Mesendoderm (in vitro differentiated cells): ENCODE measurements around the gene SIVA1.

Experiments
- DNase-seq: peaks from one replicate; pipeline ENCODE4 v3.0.0; 2013
- H2AK5ac ChIP-seq: 2 replicates; pipeline ENCODE4 v1.6.1; 2013; ENCODE audit warnings: low read length, inconsistent platforms
- H2BK120ac ChIP-seq: 2 replicates; pipeline ENCODE4 v1.6.1; 2013; ENCODE audit warnings: low read depth, mild to moderate bottlenecking, low read length, moderate library complexity, mixed read lengths
- H2BK15ac ChIP-seq: replicated peaks from 2 replicates; pipeline ENCODE4 v1.6.1; 2013; ENCODE audit warnings: low read depth, mild to moderate bottlenecking, moderate library complexity
- H2BK5ac ChIP-seq: 2 replicates; pipeline ENCODE4 v1.6.1; 2013; ENCODE audit warnings: low read length, inconsistent platforms
- H3K18ac ChIP-seq: 2 replicates; pipeline ENCODE4 v1.6.1; 2013; ENCODE audit warnings: mild to moderate bottlenecking, low read length, mixed read lengths
- H3K23ac ChIP-seq: one replicate; pipeline ENCODE4 v1.6.1; 2013; ENCODE audit warnings: low read length
- H3K27ac ChIP-seq: 2 replicates; pipeline ENCODE4 v1.5.1; 2013; ENCODE audit warnings: low read depth, mild to moderate bottlenecking, inconsistent platforms, low read length, moderate library complexity
- H3K27me3 ChIP-seq: 2 replicates; pipeline ENCODE4 v1.6.1; 2013; ENCODE audit warnings: low read length, control low read depth, mild to moderate bottlenecking, inconsistent platforms; ENCODE audit not compliant: insufficient read depth, poor library complexity
- H3K36me3 ChIP-seq: 2 replicates; pipeline ENCODE4 v1.6.1; 2013; ENCODE audit warnings: low read length, inconsistent platforms; ENCODE audit not compliant: control insufficient read depth, insufficient read depth
- H3K4ac ChIP-seq: one replicate; pipeline ENCODE4 v1.6.1; 2013; ENCODE audit warnings: low read depth, mild to moderate bottlenecking, low read length, moderate library complexity
- H3K4me1 ChIP-seq: 2 replicates; pipeline ENCODE4 v1.6.1; 2013; ENCODE audit warnings: low read depth, low read length, inconsistent platforms; ENCODE audit not compliant: control insufficient read depth
- H3K4me2 ChIP-seq: 2 replicates; pipeline ENCODE4 v1.6.1; 2013; ENCODE audit warnings: low read length
- H3K4me3 ChIP-seq: 2 replicates; pipeline ENCODE4 v1.5.1; 2013; ENCODE audit warnings: mild to moderate bottlenecking, low read length
- H3K56ac ChIP-seq: one replicate; pipeline ENCODE4 v1.6.1; 2013; ENCODE audit warnings: low read length
- H3K79me1 ChIP-seq: 2 replicates; pipeline ENCODE4 v1.6.1; 2013; ENCODE audit warnings: low read length, inconsistent platforms
- H3K79me2 ChIP-seq: 2 replicates; pipeline ENCODE4 v1.6.1; 2013; ENCODE audit warnings: mild to moderate bottlenecking, low read length; ENCODE audit not compliant: control insufficient read depth, insufficient read depth
- H3K9ac ChIP-seq: 2 replicates; pipeline ENCODE4 v1.6.1; 2013; ENCODE audit warnings: low read length, inconsistent platforms
- H4K5ac ChIP-seq: one replicate; pipeline ENCODE4 v1.6.1; 2013; ENCODE audit warnings: low read length
- H4K8ac ChIP-seq: one replicate; pipeline ENCODE4 v1.6.1; 2013; ENCODE audit warnings: low read depth, mild to moderate bottlenecking, control low read depth, low read length, moderate library complexity
- WGBS: extraction: QIAGEN DNeasy Blood & Tissue Kit; methylation state at CpG from one replicate; pipeline ENCODE4 v1.1.7; 2013; ENCODE audit warnings: low lambda C conversion rate, missing lambda C conversion rate; ENCODE audit not compliant: insufficient coverage; ENCODE audit errors: extremely low coverage; 5-methylcytosine and 5-hydroxymethylcytosine counted together

The SIVA1 gene

GRCh38 chr14:104714066-104714465, 38.9 kb upstream of the SIVA1 start:
- Histone ChIP-seq H3K4ac (no peak overlapping the region), H2AK5ac (no peak overlapping the region), H3K4me1 (no peaks in the 10 kb centered on the region), H4K5ac (no peak overlapping the region), H3K23ac (no peak overlapping the region), H2BK120ac (no peak overlapping the region), H3K27ac (no peak overlapping the region), H3K79me1 (no peaks in the 10 kb centered on the region), H3K56ac (no peak overlapping the region), H3K4me3 (no peak overlapping the region), H2BK15ac (no peak overlapping the region), H3K36me3 (peaks cover 3% of the 10 kb centered on the region), H3K9ac (no peak overlapping the region), H3K4me2 (no peak overlapping the region), H2BK5ac (no peak overlapping the region), H3K27me3 (no peaks in the 10 kb centered on the region), H3K79me2 (no peaks in the 10 kb centered on the region), H4K8ac (no peak overlapping the region), H3K18ac (no peak overlapping the region)
- DNase-seq: no peak
- no CpG with 5 or more reads among the region's 16 CpGs for WGBS

DNA sequence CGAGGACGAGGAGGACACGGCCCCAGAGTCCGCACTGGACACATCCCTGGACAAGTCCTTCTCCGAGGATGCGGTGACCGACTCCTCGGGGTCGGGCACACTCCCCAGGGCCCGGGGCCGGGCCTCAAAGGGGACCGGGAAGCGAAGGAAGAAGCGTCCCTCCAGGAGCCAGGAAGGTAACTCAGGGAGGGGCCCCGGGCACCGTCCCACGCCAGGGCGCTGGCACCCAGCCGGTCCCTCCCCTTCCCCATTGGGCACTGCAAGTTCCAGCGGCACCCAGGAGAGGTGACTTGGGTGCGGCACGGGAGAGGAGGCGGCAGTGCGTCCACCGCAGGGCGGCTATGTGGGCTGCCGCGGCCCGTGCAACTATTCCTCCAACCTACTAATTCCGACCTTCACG, 38.3 kb upstream of the SIVA1 start:
- Histone ChIP-seq H3K36me3 (peaks cover 3% of the 10 kb centered on the region), H3K4me3 (no peak overlapping the region)

GRCh38 chr14:104715416-104715815, 37.5 kb upstream of the SIVA1 start:
- WGBS: no CpG with 5 or more reads among the region's 18 CpGs
- no peak overlapping the region for H4K5ac ChIP-seq
- H3K27ac ChIP-seq: no peak overlapping the region
- no peaks in the 10 kb centered on the region for H3K27me3 ChIP-seq
- no peak overlapping the region for H2AK5ac ChIP-seq
- no peaks in the 10 kb centered on the region for H3K4me1 ChIP-seq
- H2BK5ac ChIP-seq: no peak overlapping the region
- no peak overlapping the region for H3K18ac ChIP-seq
- H3K9ac ChIP-seq: no peak overlapping the region
- no peak overlapping the region for H3K23ac ChIP-seq
- no peak overlapping the region for H4K8ac ChIP-seq
- H3K36me3 ChIP-seq: peaks cover 5% of the 10 kb centered on the region
- no peak overlapping the region for H2BK15ac ChIP-seq
- H3K4ac ChIP-seq: no peak overlapping the region
- no peak overlapping the region for H3K4me3 ChIP-seq
- no peak overlapping the region for H3K4me2 ChIP-seq
- H3K79me1 ChIP-seq: no peaks in the 10 kb centered on the region
- no peak overlapping the region for H3K56ac ChIP-seq
- no peak overlapping the region for H2BK120ac ChIP-seq
- H3K79me2 ChIP-seq: no peaks in the 10 kb centered on the region
- no peak for DNase-seq

More for the DNA sequence above, 38.3 kb upstream of the SIVA1 start:
- Histone ChIP-seq H2BK120ac (no peak overlapping the region), H2BK5ac (no peak overlapping the region), H3K4me1 (no peaks in the 10 kb centered on the region), H3K79me1 (no peaks in the 10 kb centered on the region), H3K18ac (no peak overlapping the region), H3K79me2 (no peaks in the 10 kb centered on the region), H3K4me2 (no peak overlapping the region), H3K4ac (no peak overlapping the region), H3K23ac (no peak overlapping the region), H3K27me3 (no peaks in the 10 kb centered on the region), H2AK5ac (no peak overlapping the region), H3K9ac (no peak overlapping the region), H4K8ac (no peak overlapping the region), H2BK15ac (no peak overlapping the region), H3K27ac (no peak overlapping the region), H4K5ac (no peak overlapping the region), H3K56ac (no peak overlapping the region)
- DNase-seq: no peak
- no CpG with 5 or more reads among the region's 31 CpGs for WGBS

DNA sequence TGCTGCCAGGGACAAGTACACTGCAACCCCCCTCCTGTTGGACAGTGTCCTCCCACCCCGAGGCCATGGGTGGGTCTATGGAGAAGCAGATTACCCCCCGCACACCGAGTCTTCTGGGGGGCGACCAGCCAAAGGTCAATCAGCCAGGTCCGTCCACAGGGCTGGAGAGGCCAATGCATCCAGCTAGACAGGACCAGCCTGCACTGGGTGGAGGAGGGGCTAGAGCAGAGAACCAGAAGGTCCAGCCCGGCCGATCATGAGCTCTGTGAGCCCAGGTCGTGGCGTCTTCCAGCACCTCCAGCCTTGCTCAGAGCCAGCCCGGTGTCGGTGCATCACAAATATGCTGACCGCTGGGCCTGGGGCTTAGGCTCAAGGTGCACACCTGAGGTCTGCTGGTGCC, 37.1 kb upstream of the SIVA1 start:
- no peak overlapping the region for H4K8ac ChIP-seq
- no peak overlapping the region for H3K27ac ChIP-seq
- H2AK5ac ChIP-seq: no peak overlapping the region
- no peak overlapping the region for H2BK5ac ChIP-seq
- no peak for DNase-seq
- H3K23ac ChIP-seq: no peak overlapping the region
- H3K9ac ChIP-seq: no peak overlapping the region
- H3K18ac ChIP-seq: no peak overlapping the region
- H3K4me1 ChIP-seq: no peaks in the 10 kb centered on the region
- H3K36me3 ChIP-seq: peaks cover 5% of the 10 kb centered on the region
- no peak overlapping the region for H3K4me2 ChIP-seq
- H3K27me3 ChIP-seq: no peaks in the 10 kb centered on the region
- no peak overlapping the region for H4K5ac ChIP-seq
- no CpG with 5 or more reads among the region's 12 CpGs for WGBS
- no peaks in the 10 kb centered on the region for H3K79me2 ChIP-seq
- no peaks in the 10 kb centered on the region for H3K79me1 ChIP-seq
- H2BK15ac ChIP-seq: no peak overlapping the region
- H3K4ac ChIP-seq: no peak overlapping the region
- H3K4me3 ChIP-seq: no peak overlapping the region
- no peak overlapping the region for H2BK120ac ChIP-seq
- no peak overlapping the region for H3K56ac ChIP-seq

DNA sequence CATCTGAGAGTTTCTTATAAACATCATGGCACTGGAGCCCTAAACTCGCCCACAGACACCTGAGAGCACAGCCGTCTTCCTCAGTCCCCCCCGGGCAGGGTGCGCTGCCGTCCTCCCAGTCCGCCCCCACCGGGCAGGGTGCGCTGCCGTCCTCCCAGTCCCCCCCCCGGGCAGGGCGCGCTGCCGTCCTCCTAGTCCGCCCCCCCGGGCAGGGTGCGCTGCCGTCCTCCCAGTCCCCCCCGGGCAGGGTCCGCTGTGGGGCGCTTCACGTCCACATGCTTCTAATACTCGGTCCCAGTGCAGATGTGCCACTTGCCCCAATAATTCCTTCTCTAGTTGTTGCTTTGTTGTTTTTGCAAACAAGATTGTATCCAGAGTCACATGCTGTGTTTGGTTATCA, 35.8 kb upstream of the SIVA1 start:
- no peak overlapping the region for H2BK15ac ChIP-seq
- H3K18ac ChIP-seq: no peak overlapping the region
- no CpG with 5 or more reads among the region's 22 CpGs for WGBS
- no peak overlapping the region for H3K23ac ChIP-seq
- H3K4me1 ChIP-seq: no peaks in the 10 kb centered on the region
- H3K9ac ChIP-seq: no peak overlapping the region
- no peak overlapping the region for H3K4me3 ChIP-seq
- H4K8ac ChIP-seq: no peak overlapping the region
- no peak overlapping the region for H2BK5ac ChIP-seq
- H3K79me2 ChIP-seq: no peaks in the 10 kb centered on the region
- H3K4ac ChIP-seq: no peak overlapping the region
- H3K27ac ChIP-seq: no peak overlapping the region
- H4K5ac ChIP-seq: no peak overlapping the region
- no peaks in the 10 kb centered on the region for H3K27me3 ChIP-seq
- no peaks in the 10 kb centered on the region for H3K79me1 ChIP-seq
- H2BK120ac ChIP-seq: no peak overlapping the region
- H3K36me3 ChIP-seq: peaks cover 2% of the 10 kb centered on the region
- DNase-seq: no peak
- H3K56ac ChIP-seq: no peak overlapping the region
- H3K4me2 ChIP-seq: no peak overlapping the region
- no peak overlapping the region for H2AK5ac ChIP-seq

GRCh38 chr14:104717646-104718045, 35.3 kb upstream of the SIVA1 start:
- no peak overlapping the region for H3K56ac ChIP-seq
- H2BK5ac ChIP-seq: no peak overlapping the region
- H3K27ac ChIP-seq: no peak overlapping the region

More at GRCh38 chr14:104717646-104718045, 35.3 kb upstream of the SIVA1 start:
- H4K5ac ChIP-seq: no peak overlapping the region
- H4K8ac ChIP-seq: no peak overlapping the region
- H3K79me1 ChIP-seq: no peaks in the 10 kb centered on the region
- no peak overlapping the region for H3K23ac ChIP-seq
- H3K79me2 ChIP-seq: no peaks in the 10 kb centered on the region
- DNase-seq: no peak
- WGBS: no CpG with 5 or more reads among the region's 20 CpGs
- H3K36me3 ChIP-seq: peaks cover 2% of the 10 kb centered on the region
- H3K4me2 ChIP-seq: no peak overlapping the region
- H3K4ac ChIP-seq: no peak overlapping the region
- H3K18ac ChIP-seq: no peak overlapping the region
- H3K4me3 ChIP-seq: no peak overlapping the region
- H2AK5ac ChIP-seq: no peak overlapping the region
- H3K4me1 ChIP-seq: no peaks in the 10 kb centered on the region
- H2BK15ac ChIP-seq: no peak overlapping the region
- no peaks in the 10 kb centered on the region for H3K27me3 ChIP-seq
- no peak overlapping the region for H2BK120ac ChIP-seq
- H3K9ac ChIP-seq: no peak overlapping the region
